ENCODE data around the gene RCVRN. TPM values are rescaled to one million over a fixed set of nuclear protein-coding genes. Genes with fewer than 3 reads are reported as not detected.

The RCVRN gene
- total RNA-seq, 4 donors from 2014 or later = 0.17 to 0.22 TPM; not detected in 2

- TF ChIP-seq, protein P1, sequence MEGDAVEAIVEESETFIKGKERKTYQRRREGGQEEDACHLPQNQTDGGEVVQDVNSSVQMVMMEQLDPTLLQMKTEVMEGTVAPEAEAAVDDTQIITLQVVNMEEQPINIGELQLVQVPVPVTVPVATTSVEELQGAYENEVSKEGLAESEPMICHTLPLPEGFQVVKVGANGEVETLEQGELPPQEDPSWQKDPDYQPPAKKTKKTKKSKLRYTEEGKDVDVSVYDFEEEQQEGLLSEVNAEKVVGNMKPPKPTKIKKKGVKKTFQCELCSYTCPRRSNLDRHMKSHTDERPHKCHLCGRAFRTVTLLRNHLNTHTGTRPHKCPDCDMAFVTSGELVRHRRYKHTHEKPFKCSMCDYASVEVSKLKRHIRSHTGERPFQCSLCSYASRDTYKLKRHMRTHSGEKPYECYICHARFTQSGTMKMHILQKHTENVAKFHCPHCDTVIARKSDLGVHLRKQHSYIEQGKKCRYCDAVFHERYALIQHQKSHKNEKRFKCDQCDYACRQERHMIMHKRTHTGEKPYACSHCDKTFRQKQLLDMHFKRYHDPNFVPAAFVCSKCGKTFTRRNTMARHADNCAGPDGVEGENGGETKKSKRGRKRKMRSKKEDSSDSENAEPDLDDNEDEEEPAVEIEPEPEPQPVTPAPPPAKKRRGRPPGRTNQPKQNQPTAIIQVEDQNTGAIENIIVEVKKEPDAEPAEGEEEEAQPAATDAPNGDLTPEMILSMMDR (IDR thresholded peaks at IDR 0.05; ENCODE audit: low read depth) = no peak
Measured at GRCh38 chr17:9932491-9932890, 27.4 kb upstream of the RCVRN start.

DNA sequence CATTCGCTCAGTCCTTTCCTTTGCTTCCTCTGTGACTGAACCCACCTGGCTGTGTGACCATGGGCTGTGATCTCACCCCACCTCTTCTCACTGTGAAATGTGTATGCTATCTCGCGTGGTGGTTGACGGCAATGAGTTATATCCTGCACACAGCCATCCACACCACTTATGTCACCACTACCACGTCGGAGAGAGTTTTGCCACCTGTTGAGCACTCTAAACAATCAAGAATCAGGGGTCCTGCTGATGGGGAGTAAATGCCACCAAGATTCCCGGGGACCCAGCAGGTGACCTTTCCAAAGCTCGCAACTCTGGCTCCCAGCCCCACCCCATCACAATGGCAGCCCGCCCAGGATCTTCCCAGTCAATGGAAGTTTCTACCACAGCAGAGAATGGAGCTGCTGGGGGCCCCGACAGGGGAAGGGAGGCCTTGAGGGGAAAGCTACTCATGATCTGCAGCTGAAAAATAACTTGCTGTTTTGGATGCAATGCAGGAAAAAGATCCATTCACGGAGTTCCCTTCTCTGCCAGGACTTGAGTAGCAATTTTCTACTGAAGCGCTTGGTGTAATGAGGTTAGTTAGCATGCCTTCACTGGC, 26.2 kb upstream of the RCVRN start:
- TF ChIP-seq, protein P1 (IDR thresholded peaks at IDR 0.05; ENCODE audit: low read depth) = no peak

- TF ChIP-seq, protein P1 (IDR thresholded peaks at IDR 0.05; ENCODE audit: low read depth) = no peak
Measured at GRCh38 chr17:9929871-9930270, 24.8 kb upstream of the RCVRN start.

DNA sequence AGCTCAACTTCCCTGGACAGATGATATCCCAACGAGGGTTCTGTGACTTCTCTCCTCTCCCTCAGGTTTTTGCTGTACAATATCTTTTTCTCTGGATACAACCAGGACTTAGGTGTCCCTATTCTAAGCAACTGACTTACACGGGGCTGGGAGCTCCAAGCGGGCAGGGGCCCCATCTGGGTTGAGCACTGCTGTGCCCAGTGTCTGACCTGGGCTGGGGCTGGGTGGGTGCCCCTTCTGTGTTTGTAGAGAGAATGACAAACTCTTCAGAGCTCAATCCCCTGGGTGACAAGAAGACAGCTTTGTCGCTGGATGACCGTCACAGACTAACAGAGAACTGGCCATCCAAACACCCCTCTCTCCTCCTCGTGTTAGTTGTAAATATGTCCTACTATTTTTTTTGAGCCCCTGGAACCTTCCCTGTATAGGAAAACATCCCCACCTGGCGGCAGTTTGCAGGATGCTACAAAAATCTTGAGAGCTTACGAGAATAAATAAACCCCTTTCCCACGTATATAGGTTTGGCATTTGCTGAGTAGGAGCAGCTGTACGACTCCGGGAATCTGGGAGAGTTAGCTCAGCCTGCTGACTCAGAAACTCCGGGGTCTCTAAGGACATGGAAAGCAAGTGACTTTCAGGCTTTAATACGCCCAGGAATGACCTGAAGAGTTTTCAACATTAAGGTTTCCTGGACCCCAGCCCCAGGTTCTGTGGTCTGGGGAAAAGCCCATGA, 23.7 kb upstream of the RCVRN start:
- TF ChIP-seq, protein P1 (IDR thresholded peaks at IDR 0.05; ENCODE audit: low read depth) = no peak

DNA sequence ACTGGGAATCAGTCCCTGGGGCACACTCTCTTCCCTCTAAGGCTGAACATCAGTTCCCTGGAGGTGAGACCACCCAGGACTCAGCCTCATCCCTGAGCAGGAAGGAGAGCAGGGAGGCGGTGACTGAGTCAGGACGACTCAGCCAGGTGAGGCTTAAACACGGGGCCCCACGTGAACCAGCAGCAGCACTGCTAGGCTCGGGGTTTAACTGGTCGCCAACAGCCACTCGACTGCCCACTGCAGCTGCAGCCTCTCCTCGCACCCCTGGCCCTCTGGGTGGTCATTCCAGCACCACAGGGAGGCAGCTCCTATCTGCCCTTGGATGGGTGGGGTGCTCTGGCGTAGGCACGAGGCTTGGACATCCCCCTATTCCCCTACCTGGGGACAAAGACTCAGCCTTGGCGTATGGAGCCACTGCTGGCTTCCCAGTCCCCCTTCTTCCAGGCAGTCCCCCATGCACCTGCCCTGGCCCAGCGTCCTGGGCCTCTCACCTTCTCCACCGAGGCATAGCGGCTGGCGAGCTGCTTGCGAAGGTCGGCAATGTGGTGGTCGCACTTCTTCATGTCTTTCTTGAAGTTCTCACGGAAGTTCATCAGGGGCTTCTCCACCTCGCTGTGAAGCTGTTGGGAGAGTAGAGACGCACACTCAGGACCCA, 21.2 kb upstream of the RCVRN start:
- TF ChIP-seq, protein P1 (IDR thresholded peaks at IDR 0.05; ENCODE audit: low read depth) = no peak

GRCh38 chr17:9925457-9925856, 20.4 kb upstream of the RCVRN start:
- TF ChIP-seq, protein P1 (IDR thresholded peaks at IDR 0.05; ENCODE audit: low read depth) = no peak

- TF ChIP-seq, protein P1 (IDR thresholded peaks at IDR 0.05; ENCODE audit: low read depth) = no peak
Measured at GRCh38 chr17:9924735-9925191, 19.7 kb upstream of the RCVRN start.

Measured in subcutaneous adipose tissue (tissue), 4 donors.